GM19395 (cell line): Measurements from ENCODE around the gene FOXL1.

ENCODE experiments used
- ATAC-seq: cut with Tn5 transposase; IDR thresholded peaks from one replicate; pipeline ENCODE4 v1.9.1; 2021; ENCODE audit warnings: mild to moderate bottlenecking, moderate library complexity; ENCODE audit not compliant: unreplicated experiment

The FOXL1 gene

GRCh38 chr16:86578061-86578599 is at the start of gene FOXL1:
FOXL1 (plus strand) TSS chr16:86578549; CDS start chr16:86578724, 175 bp downstream.
- ATAC-seq: no peak

GRCh38 chr16:86529160-86529559 is 49.2 kb upstream of the FOXL1 start:
- ATAC-seq: no peak

- no peak for ATAC-seq
Observed at GRCh38 chr16:86530251-86531190, 47.8 kb upstream of the FOXL1 start.

GRCh38 chr16:86531191-86531545 is 47.2 kb upstream of the FOXL1 start:
- ATAC-seq: no peak

- no peak for ATAC-seq
Observed at GRCh38 chr16:86531641-86532525, 46.5 kb upstream of the FOXL1 start.

GRCh38 chr16:86532526-86532815 is 45.9 kb upstream of the FOXL1 start:
- ATAC-seq: no peak

GRCh38 chr16:86533076-86533475 is 45.3 kb upstream of the FOXL1 start:
- ATAC-seq: no peak

GRCh38 chr16:86533767-86534351 is 44.5 kb upstream of the FOXL1 start:
- ATAC-seq: no peak

- ATAC-seq: no peak
Observed at GRCh38 chr16:86534779-86535615, 43.4 kb upstream of the FOXL1 start.

GRCh38 chr16:86536621-86537020 is 41.7 kb upstream of the FOXL1 start:
- ATAC-seq: no peak

GRCh38 chr16:86537486-86537885 is 40.9 kb upstream of the FOXL1 start:
- ATAC-seq: no peak

- no peak for ATAC-seq
Observed at GRCh38 chr16:86538196-86538780, 40.1 kb upstream of the FOXL1 start.

GRCh38 chr16:86540894-86541293 is 37.5 kb upstream of the FOXL1 start:
- no peak for ATAC-seq

GRCh38 chr16:86541560-86541959 is 36.8 kb upstream of the FOXL1 start:
- ATAC-seq: no peak

- ATAC-seq: no peak
Observed at GRCh38 chr16:86542756-86543750, 35.3 kb upstream of the FOXL1 start.

- no peak for ATAC-seq
Observed at GRCh38 chr16:86545481-86545880, 32.9 kb upstream of the FOXL1 start.

GRCh38 chr16:86545954-86546637 is 32.3 kb upstream of the FOXL1 start:
- no peak for ATAC-seq

- ATAC-seq: no peak
Observed at GRCh38 chr16:86546638-86547013, 31.7 kb upstream of the FOXL1 start.
